ENCODE data around the gene KISS1R.

Gene KISS1R

DNA sequence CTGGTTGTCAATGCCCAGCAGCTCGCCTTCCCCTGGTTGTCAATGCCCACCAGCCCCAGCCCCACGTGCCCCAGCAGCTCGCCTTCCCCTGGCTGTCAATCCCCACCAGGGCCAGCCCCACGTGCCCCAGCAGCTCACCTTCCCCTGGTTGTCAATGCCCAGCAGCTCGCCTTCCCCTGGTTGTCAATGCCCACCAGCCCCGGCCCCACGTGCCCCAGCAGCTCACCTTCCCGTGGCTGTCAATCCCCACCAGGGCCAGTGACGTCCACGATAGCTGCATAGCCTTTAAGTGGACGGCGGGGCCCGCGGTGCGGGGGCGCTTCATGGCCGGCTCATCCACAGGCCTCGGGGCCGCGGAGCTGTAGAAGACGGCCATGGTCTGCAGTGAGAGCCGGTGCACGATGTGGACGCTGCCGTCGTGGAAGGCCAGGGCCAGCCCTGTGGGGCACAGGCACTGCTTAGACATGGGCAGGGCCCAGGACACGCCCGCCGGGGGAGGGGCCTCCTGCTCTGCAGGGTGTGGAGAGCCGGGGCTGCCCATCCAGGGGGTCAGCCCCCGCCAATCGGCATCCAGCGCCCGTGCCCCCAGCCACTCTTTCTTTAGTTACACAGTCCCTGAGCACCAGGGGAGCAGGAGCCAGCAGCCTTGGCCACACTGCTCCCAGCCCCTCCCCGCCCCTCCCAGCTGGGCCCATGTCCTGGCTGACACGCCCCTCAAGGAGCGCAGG is 37.3 kb upstream of the KISS1R start:
- TF ChIP-seq CTCF (IDR thresholded peaks at IDR 0.05): no peak

- no peak for TF ChIP-seq CTCF (IDR thresholded peaks at IDR 0.05)
These were observed 35.6 kb upstream of the KISS1R start for GRCh38 chr19:881385-882071.

GRCh38 chr19:882871-883497 is 34.1 kb upstream of the KISS1R start:
- no peak for TF ChIP-seq CTCF (IDR thresholded peaks at IDR 0.05)

GRCh38 chr19:883661-884211 is 33.4 kb upstream of the KISS1R start:
- no peak for TF ChIP-seq CTCF (IDR thresholded peaks at IDR 0.05)

DNA sequence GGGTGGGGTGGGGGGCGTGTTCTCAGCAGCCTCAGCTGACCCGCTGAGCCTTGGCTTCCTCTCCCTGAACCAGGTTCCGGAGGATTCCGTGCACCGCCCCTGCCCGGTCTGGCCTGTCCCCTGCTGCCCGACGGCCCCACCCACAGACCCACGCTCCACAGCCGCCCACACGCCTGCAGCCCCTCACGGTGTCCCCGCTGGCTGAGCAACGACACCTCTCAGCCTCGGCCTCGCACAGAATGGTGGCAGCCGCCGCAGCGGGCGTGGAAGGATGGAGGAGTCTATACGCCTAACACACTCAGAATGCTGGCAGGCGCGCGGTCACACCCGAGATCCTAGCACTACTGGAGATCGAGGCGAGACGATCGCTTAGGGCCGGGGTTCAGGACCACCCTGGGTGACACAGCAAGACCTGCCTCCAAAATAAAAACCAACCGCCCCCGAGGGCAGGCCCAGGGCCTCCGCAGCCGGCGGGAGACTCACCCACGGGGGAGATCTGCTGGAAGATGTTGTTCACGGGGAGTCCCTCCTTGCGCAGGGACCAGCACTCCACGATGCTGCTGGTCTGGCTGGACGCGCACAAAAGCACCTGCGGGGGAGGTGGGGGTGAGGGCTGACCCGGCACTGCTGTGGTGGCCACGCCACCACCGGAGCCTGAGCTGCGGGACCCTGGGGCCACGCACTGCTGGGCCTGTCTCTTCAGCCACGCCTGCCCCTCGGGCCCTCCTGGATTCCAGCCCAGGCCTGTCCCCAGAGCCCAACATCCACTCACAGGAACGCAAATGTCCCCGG is 32.5 kb upstream of the KISS1R start:
- TF ChIP-seq CTCF (IDR thresholded peaks at IDR 0.05): no peak

DNA sequence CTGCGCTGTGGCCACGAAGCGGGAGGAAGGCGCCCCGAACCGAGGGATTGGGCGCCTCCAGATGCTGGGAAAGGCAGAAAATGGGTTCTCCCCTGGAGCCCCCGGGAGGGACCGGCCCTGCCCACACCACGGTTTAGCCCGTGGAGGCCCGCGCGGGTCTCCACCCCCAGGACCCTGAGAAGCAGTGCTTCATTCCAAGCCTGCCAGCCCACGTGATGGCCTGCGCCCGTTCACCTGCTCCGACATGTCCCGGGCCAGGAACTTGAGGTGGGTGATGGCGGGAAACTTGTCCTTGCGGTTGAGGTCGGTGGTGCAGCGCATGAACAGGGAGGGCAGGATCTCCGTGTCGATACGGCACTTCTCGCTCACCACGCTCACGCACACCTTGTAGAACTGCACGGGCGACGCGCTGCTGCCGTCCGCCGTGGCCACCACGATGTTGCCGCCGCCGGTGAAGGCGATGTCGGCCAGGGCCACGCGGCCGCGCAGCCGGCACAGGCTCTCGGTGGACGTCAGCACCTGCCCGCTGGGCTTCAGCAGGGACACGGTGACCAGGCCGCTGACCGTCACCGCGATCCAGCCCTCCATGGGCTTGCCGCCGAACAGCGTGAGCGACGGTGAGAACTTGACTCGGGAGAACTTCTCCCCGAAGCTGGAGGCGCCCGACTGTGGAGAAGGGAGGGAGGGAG is 31.5 kb upstream of the KISS1R start:
- TF ChIP-seq CTCF (IDR thresholded peaks at IDR 0.05): no peak
